ENCODE data around the gene GNAQ. TPM values are rescaled to one million over a fixed set of nuclear protein-coding genes. Genes with fewer than 3 reads are reported as not detected.

GNAQ gene
- total RNA-seq, 2 donors from 2014 or later, result 15.8 to 22.1 TPM

GRCh38 chr9:77956555-77956954, 75.1 kb downstream of the GNAQ start:
- H3K9me3 ChIP-seq, result no peaks in the 10 kb centered on the region
- H3K4me1 ChIP-seq, result peaks cover 28% of the 10 kb centered on the region
- no peaks in the 10 kb centered on the region for H3K36me3 ChIP-seq (replicated peaks in 1 of 2; ENCODE audit: insufficient read depth in 1 of 2, low read depth in 2 of 2)
- H3K27ac ChIP-seq, result no peak overlapping the region
- H3K27me3 ChIP-seq, result no peaks in the 10 kb centered on the region
- ATAC-seq (no peak), DNase-seq (no peak)
- intact Hi-C loops (cut with DNase I), result no loop called here
- 63 to 85% methylated on average over 2 of the region's 2 CpGs for WGBS, 2 donors
- no peak overlapping the region for H3K4me3 ChIP-seq
- TF ChIP-seq CTCF (IDR thresholded peaks at IDR 0.05) (no peak), POLR2A (IDR thresholded peaks at IDR 0.05) (no peak)

- ATAC-seq (no peak), DNase-seq (no peak)
- Histone ChIP-seq H3K36me3 (replicated peaks in 1 of 2; ENCODE audit: insufficient read depth in 1 of 2, low read depth in 2 of 2) (no peaks in the 10 kb centered on the region), H3K9me3 (no peaks in the 10 kb centered on the region), H3K27me3 (no peaks in the 10 kb centered on the region), H3K4me3 (no peak overlapping the region), H3K4me1 (peaks cover 22% of the 10 kb centered on the region), H3K27ac (no peak overlapping the region)
- intact Hi-C loops (cut with DNase I), result no loop called here
- no peak for TF ChIP-seq CTCF (IDR thresholded peaks at IDR 0.05)
- TF ChIP-seq POLR2A (IDR thresholded peaks at IDR 0.05), result no peak
- WGBS, 2 donors, result 82 to 85% methylated on average over 5 of the region's 5 CpGs
These were observed 77.0 kb downstream of the GNAQ start for GRCh38 chr9:77954666-77955015.

- Histone ChIP-seq H3K4me1 (peaks cover 27% of the 10 kb centered on the region), H3K27me3 (no peaks in the 10 kb centered on the region), H3K36me3 (replicated peaks in 1 of 2; ENCODE audit: insufficient read depth in 1 of 2, low read depth in 2 of 2) (no peaks in the 10 kb centered on the region), H3K9me3 (no peaks in the 10 kb centered on the region), H3K4me3 (no peak overlapping the region), H3K27ac (no peak overlapping the region)
- TF ChIP-seq POLR2A (IDR thresholded peaks at IDR 0.05) (no peak), CTCF (IDR thresholded peaks at IDR 0.05) (no peak)
- DNase-seq, result no peak
- WGBS, 2 donors, result 73 to 89% methylated on average over 6 of the region's 6 CpGs
- intact Hi-C loops (cut with DNase I), result no loop called here
- no peak for ATAC-seq
These were observed 77.5 kb downstream of the GNAQ start for GRCh38 chr9:77954013-77954665.

GRCh38 chr9:77953590-77953989, 78.0 kb downstream of the GNAQ start:
- no peak for ATAC-seq
- Histone ChIP-seq H3K9me3 (no peaks in the 10 kb centered on the region), H3K27ac (peak overlapping the region in 2 of 4 donors; percentile 6 to 13), H3K36me3 (replicated peaks in 1 of 2; ENCODE audit: insufficient read depth in 1 of 2, low read depth in 2 of 2) (no peaks in the 10 kb centered on the region), H3K4me3 (no peak overlapping the region), H3K27me3 (no peaks in the 10 kb centered on the region), H3K4me1 (peaks cover 28% of the 10 kb centered on the region)
- no peak for DNase-seq
- TF ChIP-seq POLR2A (IDR thresholded peaks at IDR 0.05), result no peak
- no peak for TF ChIP-seq CTCF (IDR thresholded peaks at IDR 0.05)
- intact Hi-C loops (cut with DNase I), result no loop called here

- intact Hi-C loops (cut with DNase I), result no loop called here
- Histone ChIP-seq H3K36me3 (replicated peaks in 1 of 2; ENCODE audit: insufficient read depth in 1 of 2, low read depth in 2 of 2) (no peaks in the 10 kb centered on the region), H3K9me3 (no peaks in the 10 kb centered on the region), H3K4me1 (peaks cover 28% of the 10 kb centered on the region), H3K27ac (no peak overlapping the region), H3K27me3 (no peaks in the 10 kb centered on the region), H3K4me3 (no peak overlapping the region)
- DNase-seq (no peak), ATAC-seq (peak; percentile 45)
- no peak for TF ChIP-seq POLR2A (IDR thresholded peaks at IDR 0.05)
- no peak for TF ChIP-seq CTCF (IDR thresholded peaks at IDR 0.05)
- WGBS, 2 donors, result 26 to 30% methylated on average over 2 of the region's 2 CpGs
These were observed 78.8 kb downstream of the GNAQ start for GRCh38 chr9:77952635-77953328.

Data from body of pancreas (tissue), 4 donors.